ENCODE data around the gene AP3S2. TPM values are rescaled to one million over a fixed set of nuclear protein-coding genes. Genes with fewer than 3 reads are reported as not detected.

AP3S2 gene
- total and polyA plus RNA-seq, 2 of the 13 experiments (the other 11 are each of a cell fraction or from before 2014, with no cell fraction given): 17.6 to 44.4 TPM

DNA sequence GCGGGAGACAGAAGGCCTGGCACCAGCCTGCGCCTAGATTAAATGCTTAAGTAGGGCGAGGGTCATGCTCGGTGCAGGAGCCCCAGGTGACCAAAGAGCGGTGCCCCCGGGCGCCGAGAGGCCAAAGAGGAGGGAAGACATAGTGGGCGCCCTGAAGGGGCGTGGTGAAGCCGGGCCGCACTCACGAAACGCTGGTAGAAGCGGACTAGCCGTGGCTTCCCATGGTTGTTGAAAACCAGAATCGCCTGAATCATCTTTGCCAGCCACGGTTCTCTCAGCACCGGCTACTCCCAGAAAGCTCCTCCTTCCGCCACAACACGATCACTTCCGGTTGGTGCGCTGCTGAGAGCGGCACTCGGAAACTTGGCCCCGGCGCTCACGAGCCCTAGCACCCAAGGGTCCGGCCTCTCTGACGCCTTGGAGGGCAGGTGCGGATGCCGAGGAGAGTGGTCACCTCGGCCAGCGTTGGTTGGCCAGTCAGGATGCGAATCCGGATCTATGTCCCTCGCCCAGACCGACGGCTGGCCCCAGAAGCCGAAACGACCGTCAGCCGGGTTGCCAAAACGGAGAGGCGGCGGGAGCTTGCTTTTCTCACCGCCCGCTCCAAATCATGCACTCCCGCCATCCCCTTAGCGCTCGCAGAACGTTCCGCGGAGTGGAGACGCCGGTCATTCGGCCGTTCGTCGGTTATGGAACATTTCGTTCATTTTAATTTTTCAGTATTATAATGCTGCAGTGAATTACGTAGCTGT, at the start of gene AP3S2 (continued):
- TF ChIP-seq, protein P1, sequence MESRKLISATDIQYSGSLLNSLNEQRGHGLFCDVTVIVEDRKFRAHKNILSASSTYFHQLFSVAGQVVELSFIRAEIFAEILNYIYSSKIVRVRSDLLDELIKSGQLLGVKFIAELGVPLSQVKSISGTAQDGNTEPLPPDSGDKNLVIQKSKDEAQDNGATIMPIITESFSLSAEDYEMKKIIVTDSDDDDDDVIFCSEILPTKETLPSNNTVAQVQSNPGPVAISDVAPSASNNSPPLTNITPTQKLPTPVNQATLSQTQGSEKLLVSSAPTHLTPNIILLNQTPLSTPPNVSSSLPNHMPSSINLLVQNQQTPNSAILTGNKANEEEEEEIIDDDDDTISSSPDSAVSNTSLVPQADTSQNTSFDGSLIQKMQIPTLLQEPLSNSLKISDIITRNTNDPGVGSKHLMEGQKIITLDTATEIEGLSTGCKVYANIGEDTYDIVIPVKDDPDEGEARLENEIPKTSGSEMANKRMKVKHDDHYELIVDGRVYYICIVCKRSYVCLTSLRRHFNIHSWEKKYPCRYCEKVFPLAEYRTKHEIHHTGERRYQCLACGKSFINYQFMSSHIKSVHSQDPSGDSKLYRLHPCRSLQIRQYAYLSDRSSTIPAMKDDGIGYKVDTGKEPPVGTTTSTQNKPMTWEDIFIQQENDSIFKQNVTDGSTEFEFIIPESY (CRISPR knock-in tag; IDR thresholded peaks at IDR 0.05): peak; percentile 77
- TF ChIP-seq ZNF441 (CRISPR knock-in tag; IDR thresholded peaks at IDR 0.05; ENCODE audit: borderline replicate concordance) (peak; percentile 87; the same call in 1 of the 2 replicates), NFYC (CRISPR knock-in tag; IDR thresholded peaks at IDR 0.05) (peak; percentile 66), RBFOX2 (IDR thresholded peaks at IDR 0.05; ENCODE audit: low read depth, low read length) (peak; percentile 85), ZNF33B (CRISPR knock-in tag; IDR thresholded peaks at IDR 0.05) (peak; percentile 74; the same call in 1 of the 2 replicates), SP1 (IDR thresholded peaks at IDR 0.05) (no peak), SP1 (CRISPR knock-in tag; IDR thresholded peaks at IDR 0.05) (peak; percentile 94), ZBTB34 (CRISPR knock-in tag; IDR thresholded peaks at IDR 0.05) (peak; percentile 88), ZNF704 (CRISPR knock-in tag; IDR thresholded peaks at IDR 0.05; ENCODE audit: borderline replicate concordance) (no peak; the same call in 1 of the 2 replicates), HNF4G (IDR thresholded peaks at IDR 0.05; ENCODE audit: borderline replicate concordance, low read depth, low read length) (no peak), HNF4G (CRISPR knock-in tag; IDR thresholded peaks at IDR 0.05; ENCODE audit: borderline replicate concordance, low read depth) (peak; percentile 71; the same call in 1 of the 2 replicates), RFX1 (IDR thresholded peaks at IDR 0.05) (no peak)
- TF ChIP-seq, protein P2, sequence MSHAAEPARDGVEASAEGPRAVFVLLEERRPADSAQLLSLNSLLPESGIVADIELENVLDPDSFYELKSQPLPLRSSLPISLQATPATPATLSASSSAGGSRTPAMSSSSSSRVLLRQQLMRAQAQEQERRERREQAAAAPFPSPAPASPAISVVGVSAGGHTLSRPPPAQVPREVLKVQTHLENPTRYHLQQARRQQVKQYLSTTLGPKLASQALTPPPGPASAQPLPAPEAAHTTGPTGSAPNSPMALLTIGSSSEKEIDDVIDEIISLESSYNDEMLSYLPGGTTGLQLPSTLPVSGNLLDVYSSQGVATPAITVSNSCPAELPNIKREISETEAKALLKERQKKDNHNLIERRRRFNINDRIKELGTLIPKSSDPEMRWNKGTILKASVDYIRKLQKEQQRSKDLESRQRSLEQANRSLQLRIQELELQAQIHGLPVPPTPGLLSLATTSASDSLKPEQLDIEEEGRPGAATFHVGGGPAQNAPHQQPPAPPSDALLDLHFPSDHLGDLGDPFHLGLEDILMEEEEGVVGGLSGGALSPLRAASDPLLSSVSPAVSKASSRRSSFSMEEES (CRISPR knock-in tag; IDR thresholded peaks at IDR 0.05): peak; percentile 85
- TF ChIP-seq, protein P3, sequence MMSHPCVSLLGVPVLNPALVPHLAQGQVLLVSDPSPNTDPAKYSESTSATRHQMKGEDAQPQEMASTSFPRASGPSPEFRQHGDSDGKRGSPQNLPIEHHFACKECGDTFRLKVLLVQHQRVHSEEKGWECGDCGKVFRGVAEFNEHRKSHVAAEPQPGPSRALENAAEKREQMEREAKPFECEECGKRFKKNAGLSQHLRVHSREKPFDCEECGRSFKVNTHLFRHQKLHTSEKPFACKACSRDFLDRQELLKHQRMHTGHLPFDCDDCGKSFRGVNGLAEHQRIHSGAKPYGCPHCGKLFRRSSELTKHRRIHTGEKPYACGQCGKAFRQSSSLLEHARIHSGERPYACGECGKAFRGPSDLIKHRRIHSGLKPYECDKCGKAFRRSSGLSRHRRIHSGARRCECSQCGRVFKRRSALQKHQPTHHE (CRISPR knock-in tag; IDR thresholded peaks at IDR 0.05; ENCODE audit: borderline replicate concordance): peak; percentile 37; the same call in 1 of the 2 replicates
- TF ChIP-seq, protein P4, sequence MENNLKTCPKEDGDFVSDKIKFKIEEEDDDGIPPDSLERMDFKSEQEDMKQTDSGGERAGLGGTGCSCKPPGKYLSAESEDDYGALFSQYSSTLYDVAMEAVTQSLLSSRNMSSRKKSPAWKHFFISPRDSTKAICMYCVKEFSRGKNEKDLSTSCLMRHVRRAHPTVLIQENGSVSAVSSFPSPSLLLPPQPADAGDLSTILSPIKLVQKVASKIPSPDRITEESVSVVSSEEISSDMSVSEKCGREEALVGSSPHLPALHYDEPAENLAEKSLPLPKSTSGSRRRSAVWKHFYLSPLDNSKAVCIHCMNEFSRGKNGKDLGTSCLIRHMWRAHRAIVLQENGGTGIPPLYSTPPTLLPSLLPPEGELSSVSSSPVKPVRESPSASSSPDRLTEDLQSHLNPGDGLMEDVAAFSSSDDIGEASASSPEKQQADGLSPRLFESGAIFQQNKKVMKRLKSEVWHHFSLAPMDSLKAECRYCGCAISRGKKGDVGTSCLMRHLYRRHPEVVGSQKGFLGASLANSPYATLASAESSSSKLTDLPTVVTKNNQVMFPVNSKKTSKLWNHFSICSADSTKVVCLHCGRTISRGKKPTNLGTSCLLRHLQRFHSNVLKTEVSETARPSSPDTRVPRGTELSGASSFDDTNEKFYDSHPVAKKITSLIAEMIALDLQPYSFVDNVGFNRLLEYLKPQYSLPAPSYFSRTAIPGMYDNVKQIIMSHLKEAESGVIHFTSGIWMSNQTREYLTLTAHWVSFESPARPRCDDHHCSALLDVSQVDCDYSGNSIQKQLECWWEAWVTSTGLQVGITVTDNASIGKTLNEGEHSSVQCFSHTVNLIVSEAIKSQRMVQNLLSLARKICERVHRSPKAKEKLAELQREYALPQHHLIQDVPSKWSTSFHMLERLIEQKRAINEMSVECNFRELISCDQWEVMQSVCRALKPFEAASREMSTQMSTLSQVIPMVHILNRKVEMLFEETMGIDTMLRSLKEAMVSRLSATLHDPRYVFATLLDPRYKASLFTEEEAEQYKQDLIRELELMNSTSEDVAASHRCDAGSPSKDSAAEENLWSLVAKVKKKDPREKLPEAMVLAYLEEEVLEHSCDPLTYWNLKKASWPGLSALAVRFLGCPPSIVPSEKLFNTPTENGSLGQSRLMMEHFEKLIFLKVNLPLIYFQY (CRISPR knock-in tag; IDR thresholded peaks at IDR 0.05; ENCODE audit: borderline replicate concordance): peak; percentile 82

Measured in HepG2 (cell line).